Cardiac fibroblast (primary cell): ENCODE results near the gene DNAJA2.
"Not testable (repeated sequence)": the region's sequence is repeated elsewhere in the genome, so short reads cannot be mapped to it uniquely, and the experiment has no call there.

Experiments used
- DNase-seq, 2 donors: peaks; one replicate each; pipeline versions ENCODE4 v3.0.0 to v3.0.0-alpha.2; 2010; ENCODE audit warnings: low read depth in 2 of 2
- H3K4me3 ChIP-seq, 2 donors: replicated peaks in 1 of 2; 1 replicate in 1 of 2; 2 replicates in 1 of 2; pipeline ENCODE4 v1.5.1; 2011; ENCODE audit warnings: low read depth in 2 of 2, low read length in 2 of 2, mild to moderate bottlenecking in 2 of 2, moderate library complexity in 1 of 2
- TF ChIP-seq, protein P1 (sequence below): IDR thresholded peaks from one replicate; pipeline ENCODE4 v1.5.1; 2011; ENCODE audit warnings: low read depth, mild to moderate bottlenecking, low read length, inconsistent platforms

DNAJA2 gene

DNA sequence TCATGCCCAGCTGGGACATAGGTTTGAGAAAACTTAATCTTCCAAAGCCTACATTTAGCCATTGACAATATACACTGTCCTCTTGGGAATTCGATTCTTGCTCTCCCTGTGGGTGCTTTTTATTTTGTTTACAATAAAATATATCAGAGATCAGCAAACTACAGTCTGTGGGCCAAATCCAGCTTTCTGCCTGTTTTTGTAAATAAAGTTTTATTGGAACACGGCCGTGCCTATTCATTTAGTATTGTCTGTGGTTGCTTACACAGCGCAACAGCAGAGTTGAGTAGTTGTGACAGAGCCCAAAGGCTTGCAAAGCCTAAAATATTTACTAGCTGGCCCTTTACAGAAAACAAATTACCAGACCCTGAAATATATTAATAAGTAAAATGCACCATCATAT lies 39.7 kb upstream of the DNAJA2 start:
- H3K4me3 ChIP-seq: no peak overlapping the region
- TF ChIP-seq, protein P1, sequence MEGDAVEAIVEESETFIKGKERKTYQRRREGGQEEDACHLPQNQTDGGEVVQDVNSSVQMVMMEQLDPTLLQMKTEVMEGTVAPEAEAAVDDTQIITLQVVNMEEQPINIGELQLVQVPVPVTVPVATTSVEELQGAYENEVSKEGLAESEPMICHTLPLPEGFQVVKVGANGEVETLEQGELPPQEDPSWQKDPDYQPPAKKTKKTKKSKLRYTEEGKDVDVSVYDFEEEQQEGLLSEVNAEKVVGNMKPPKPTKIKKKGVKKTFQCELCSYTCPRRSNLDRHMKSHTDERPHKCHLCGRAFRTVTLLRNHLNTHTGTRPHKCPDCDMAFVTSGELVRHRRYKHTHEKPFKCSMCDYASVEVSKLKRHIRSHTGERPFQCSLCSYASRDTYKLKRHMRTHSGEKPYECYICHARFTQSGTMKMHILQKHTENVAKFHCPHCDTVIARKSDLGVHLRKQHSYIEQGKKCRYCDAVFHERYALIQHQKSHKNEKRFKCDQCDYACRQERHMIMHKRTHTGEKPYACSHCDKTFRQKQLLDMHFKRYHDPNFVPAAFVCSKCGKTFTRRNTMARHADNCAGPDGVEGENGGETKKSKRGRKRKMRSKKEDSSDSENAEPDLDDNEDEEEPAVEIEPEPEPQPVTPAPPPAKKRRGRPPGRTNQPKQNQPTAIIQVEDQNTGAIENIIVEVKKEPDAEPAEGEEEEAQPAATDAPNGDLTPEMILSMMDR: no peak
- no peak for DNase-seq

DNA sequence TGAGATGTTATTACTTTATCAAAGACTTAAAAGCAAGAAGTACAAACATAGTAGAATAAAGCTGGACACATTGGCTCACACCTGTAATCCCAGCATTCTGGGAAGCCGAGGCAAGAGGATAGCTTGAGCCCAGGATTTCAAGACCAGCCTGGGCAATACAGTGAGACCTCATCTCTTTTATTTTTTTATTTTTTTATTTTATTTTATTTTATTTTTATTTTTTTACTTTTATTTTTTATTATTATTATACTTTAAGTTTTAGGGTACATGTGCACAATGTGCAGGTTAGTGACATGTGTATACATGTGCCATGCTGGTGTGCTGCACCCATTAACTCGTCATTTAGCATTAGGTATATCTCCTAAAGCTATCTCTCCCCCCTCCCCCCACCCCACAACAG lies 37.3 kb upstream of the DNAJA2 start:
- DNase-seq, H3K4me3 ChIP-seq: not testable (repeated sequence)

GRCh38 chr16:47008612-47009011 lies 35.1 kb upstream of the DNAJA2 start:
- TF ChIP-seq, protein P1: no peak
- H3K4me3 ChIP-seq: no peak overlapping the region
- no peak for DNase-seq

- TF ChIP-seq, protein P1: no peak
- DNase-seq: no peak
- no peak overlapping the region for H3K4me3 ChIP-seq
Observed at GRCh38 chr16:47008174-47008573, 34.7 kb upstream of the DNAJA2 start.

GRCh38 chr16:47004652-47005051 lies 31.2 kb upstream of the DNAJA2 start:
- no peak overlapping the region for H3K4me3 ChIP-seq
- TF ChIP-seq, protein P1: no peak
- no peak for DNase-seq

DNA sequence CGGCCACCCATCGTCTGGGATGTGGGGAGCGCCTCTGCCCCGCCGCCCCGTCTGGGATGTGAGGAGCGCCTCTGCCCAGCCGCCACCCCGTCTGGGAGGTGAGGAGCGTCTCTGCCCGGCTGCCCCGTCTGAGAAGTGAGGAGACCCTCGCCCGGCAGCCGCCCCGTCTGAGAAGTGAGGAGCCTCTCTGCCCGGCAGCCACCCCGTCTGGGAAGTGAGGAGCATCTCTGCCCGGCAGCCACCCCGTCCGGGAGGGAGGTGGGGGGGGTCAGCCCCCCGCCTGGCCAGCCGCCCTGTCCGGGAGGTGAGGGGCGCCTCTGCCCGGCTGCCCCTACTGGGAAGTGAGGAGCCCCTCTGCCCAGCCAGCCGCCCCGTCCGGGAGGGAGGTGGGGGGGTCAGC lies 26.6 kb upstream of the DNAJA2 start:
- H3K4me3 ChIP-seq, DNase-seq: not testable (repeated sequence)

DNA sequence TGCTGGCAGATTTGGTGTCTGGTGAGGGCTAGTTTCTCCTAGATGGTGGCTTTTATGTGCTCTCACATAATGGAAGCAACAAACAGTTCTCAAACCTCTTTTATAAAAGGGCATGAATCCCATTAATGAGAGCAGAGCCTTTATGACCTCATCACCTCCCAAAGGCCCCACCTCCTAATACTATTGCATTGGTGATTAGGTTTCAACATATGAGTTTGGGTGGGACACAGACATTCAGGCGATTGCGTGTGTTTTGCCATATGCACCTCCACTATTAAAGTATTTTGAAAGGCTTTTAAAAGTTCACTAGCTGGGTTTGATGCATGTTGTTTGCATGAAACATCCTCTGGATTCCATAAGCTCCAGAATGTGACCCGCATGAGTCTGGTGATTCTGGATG lies 24.4 kb upstream of the DNAJA2 start:
- TF ChIP-seq, protein P1: no peak
- DNase-seq: no peak

DNA sequence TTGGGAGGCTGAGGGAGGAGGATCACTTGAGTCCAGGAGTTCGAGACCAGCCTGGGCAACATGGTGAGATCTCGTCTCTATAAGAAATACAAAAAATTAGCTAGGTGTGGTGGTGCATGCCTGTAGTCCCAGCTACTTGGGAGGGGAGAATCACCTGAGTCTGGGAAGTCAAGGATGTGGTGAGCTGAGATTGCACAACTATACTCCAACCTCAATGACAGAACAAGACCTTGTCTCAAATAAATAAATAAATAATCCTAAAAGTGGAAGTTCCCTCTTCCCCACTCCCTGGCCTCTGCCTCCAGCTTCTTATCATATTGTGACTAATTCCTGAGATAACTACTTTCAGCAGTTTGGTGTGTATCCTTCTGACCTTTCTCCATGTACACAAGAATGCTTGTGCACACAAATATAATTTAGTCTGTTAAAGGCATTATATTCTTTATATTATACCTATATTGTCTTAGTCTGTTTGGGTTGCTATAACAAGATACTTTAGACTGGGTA lies 23.5 kb upstream of the DNAJA2 start:
- no peak for DNase-seq
- no peak overlapping the region for H3K4me3 ChIP-seq
- TF ChIP-seq, protein P1: no peak

More for the DNA sequence above, 24.4 kb upstream of the DNAJA2 start:
- H3K4me3 ChIP-seq: no peak overlapping the region
